Pulmonary artery endothelial cell (primary cell): Measurements from ENCODE around the gene SHISA5. TPM values are rescaled to one million over a fixed set of nuclear protein-coding genes. Genes with fewer than 3 reads are reported as not detected.

Experiments
- DNase-seq: peaks from one replicate; pipeline ENCODE4 v3.0.0-alpha.2; 2011; ENCODE audit warnings: low read depth, low spot score
- total RNA-seq: library from RNA; depleted of rRNA; stranded (reverse); fragments of >200 nt; gene quantifications from 2 replicates; pipeline ENCODE4 v1.2.3, GENCODE V29; 2014

Gene SHISA5
- total RNA-seq, 1 donor from 2014 or later, result 132 TPM

DNA sequence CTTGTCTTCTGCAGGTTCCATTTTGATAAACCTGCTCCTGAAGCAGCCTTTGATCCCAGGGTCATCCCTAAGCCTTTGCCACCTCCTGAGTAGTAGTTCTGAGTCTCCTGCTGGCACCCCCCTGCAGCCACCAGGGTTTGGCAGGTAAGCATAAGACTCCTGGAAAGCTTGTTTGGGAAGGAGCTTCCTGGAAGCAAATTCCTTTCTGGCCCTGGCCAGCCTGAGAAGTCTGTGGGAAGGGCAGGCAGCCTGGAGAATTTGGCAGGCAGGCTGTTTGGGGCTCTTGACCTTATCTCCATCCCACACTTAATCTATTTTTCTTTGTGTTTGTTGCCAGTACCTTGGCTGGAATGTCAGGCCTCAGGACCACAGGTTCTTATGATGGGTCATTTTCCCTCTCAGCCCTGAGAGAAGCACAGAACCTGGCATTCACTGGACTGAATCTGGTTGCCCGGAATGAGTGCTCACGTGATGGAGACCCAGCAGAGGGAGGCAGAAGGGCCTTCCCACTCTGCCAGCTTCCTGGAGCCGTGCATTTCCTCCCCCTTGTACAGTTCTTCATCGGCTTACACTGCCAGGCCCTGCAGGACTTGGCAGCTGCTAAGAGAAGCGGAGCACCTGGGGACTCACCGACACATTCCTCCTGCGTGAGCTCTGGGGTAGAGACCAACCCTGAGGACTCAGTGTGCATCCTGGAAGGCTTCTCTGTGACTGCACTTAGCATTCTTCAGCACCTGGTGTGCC, 44.0 kb downstream of the SHISA5 start:
- no peak for DNase-seq

DNA sequence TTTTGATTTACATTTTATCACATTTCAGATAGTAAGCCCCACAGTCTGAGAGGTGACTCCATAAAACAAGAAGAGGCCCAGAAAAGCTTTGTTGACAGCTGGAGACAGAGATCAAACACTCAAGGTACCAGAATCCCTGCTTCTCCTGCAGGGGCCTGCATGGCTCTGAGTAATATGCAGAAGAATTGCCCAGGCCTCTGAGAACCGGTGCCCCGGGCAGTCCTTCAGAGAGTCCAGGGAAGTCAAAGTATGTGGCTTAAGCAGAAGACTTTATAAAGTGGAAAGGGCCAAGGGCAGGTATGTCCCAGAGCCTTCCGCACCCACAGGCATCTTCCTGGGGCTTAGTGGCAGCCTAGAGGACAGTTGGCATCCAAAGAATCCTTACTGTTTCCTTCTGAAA, 44.6 kb downstream of the SHISA5 start:
- DNase-seq, result no peak

DNA sequence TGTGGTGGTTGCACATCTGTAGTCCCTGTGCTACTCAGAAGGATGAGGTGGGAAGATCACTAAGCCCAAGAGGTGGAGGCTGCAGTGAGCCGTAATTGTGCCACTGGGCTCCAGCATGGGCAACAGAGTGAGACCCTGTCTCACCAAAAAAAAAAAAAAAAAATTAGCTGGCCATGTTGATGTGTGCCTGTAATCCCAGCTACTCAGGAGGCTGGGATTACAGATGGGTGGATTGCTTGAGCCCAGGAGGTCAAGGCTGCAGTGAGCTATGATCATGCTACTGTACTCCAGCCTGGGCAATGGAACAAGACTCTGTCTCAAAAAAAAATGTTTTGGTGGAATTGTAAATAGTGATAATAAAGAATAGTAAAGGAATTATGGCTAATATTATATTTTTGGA, 47.5 kb downstream of the SHISA5 start:
- no peak for DNase-seq

DNA sequence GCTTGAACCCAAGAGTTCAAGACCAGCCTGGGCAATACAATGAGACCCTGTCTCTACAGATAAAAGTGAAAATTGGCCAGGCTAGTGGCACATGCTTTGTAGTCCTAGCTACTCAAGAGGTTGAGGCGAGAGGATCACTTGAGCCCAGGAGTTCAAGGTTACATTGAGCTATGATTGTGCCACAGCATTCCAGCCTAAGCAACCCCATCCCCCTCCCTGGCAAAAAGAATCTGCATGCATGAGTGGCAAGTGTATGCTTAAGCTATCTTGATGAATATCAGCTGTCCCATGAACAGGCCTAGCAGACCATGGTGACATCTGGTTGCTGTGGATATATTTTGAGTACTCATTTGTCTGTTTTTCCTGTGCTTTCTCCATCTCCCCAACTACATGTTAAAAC, 52.7 kb downstream of the SHISA5 start:
- DNase-seq, result no peak

DNA sequence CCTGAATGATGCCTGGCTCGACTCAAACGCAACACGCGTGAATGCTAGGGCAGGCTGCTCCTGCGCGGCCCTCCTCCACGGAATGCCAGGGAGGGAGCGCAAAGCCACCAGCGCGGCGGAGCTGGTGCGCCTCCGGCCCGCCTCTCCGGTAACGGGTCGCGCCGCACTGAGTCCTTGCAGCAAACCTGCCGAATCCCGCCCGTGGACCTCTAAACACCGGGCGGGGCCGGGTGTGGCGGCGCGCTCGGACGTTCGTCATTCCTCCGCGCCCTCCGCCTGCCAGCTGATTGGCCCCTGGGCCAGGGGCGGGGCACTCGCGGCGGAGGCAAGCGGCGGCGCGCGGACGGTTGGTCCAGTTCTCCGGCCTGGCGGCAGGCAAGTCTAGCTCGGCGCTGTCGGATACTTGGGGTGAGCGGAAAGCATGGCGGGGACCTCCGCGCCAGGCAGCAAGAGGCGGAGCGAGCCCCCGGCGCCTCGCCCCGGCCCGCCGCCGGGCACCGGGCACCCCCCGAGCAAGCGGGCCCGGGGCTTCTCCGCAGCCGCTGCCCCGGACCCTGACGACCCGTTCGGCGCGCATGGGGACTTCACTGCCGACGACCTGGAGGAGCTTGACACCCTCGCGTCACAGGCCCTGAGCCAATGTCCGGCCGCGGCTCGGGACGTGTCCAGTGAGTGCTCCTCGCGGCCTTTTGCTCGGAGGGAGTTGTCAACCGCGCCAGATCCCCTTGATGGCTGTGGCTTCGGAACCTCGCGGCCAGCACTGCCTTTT, 57.4 kb downstream of the SHISA5 start, which contains the start of gene ATRIP:
Gene ATRIP (plus strand): TSS at position 313 of the 769 bp plus-strand sequence. CDS start 109 bp downstream, at position 422.
- DNase-seq, result peak; percentile 32

DNA sequence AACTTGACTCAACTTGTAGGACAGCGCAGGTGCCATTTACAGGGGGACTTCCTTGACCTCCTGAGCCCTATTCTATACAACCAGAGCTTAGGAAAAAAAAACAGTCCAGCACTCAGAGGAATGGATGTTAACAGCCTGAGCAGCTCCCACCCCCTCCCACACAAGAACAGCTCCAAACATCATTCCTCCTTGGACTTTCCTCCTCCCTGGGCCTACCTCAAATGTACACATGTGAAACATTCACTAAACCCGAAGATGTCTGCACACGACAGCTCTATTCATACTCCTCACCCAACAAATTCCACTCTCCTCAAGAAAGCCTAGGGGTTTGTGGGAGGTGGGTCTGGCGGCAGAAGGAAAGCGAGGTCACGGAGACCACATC, 57.9 kb downstream of the SHISA5 start:
- no peak for DNase-seq

DNA sequence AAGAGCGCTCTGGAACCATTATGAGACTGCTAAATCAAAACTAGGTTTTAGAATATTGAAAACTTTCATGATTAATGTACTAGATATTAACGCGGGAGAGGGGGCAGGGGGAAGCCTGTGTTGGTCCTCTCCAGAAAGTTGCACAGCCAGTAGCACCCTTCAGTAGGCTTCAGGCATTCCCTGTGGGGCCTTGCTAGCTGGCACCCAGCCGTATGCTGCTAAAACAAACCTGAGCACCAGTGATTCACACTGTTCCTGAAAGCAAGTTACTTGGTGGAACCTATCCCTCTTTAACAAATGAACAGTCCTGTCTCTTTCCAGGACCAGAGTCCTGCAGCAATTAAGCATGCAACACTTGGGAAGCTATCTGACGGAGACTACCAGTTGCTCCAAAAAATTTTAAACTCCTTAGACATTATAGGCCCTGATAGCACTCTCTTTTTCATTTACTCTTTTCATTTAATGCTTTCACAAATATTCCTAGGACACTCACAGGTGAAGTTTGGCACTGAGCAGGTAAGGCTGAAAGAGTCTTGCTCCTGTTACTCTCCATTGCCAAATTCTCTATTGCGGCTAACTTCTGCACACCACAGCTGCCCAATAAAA, 58.6 kb downstream of the SHISA5 start:
- DNase-seq, result no peak

DNA sequence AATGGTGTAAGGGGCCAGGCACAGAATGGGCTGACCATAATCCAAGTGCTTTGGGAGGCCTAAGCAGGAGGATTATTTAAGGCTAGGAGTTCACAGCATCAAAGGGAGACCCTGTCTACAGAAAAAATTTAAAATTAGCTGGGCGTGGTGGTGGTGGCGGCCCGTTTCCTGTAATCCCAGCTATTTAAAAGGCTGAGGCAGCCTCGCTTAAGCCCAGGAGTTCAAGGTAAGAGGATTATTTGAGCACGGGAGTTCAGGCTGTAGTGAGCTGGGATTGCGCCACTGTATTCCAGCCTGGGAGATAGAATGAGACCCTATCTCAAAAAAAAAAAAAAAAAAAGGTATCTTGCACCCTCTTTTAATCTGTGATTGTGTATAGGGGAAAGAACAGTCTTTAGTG, 62.0 kb downstream of the SHISA5 start:
- no peak for DNase-seq

DNA sequence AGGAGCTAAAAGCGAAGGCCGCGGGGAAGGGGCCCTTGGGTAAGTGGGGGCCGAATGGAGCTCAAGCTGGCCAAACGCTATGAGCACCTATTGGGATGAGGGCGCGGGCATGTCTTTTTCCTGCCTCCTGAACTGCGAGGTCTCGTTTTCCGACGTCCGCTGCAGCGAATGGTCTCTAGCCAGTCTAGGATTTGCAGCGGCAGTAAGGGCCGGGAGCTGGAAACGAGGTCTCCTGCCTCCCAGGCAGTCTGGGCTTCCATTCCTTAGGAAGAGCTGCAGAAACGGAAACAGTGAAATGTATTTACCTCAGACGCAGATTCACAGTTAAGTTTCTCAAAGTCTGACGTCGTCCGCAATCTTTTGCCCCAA, 63.4 kb downstream of the SHISA5 start:
- no peak for DNase-seq

DNA sequence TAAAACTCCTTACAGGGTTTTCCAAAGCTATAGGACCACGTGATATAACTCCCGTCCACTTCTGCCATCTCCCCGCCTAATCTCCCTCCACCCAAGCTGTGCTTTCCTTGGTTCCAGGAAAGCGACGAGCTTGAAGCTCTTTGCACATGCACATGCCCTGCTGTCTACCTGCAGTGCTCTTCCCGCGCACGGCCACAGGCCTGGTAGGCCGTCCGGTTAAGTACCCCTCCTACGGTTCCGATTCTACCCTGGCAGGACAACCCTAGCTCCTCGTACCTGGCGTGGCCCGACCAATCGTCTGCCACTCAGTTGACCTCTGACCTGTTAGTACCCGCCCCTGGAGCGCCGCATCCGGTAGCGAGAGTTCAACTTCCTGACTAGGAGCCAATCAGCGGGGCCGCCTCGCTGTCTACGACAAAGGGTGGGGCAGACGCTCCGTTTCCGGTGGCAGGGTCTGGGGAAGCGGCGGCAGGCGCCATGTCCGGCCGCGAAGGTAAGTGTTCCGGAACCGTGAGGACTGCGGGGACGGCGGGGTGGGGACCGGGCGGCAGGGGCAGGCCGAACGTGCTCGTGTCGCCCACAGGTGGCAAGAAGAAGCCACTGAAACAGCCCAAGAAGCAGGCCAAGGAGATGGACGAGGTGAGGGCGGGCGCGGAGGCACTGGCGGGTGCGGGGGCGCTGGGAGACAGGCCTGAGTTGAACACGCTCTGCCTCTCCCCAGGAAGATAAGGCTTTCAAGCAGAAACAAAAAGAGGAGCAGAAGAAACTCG, 64.0 kb downstream of the SHISA5 start, which contains the start of the genes CCDC51 and TMA7:
Gene CCDC51 (minus strand): TSS at position 300 of the 770 bp plus-strand sequence. CDS start 4,991 bp downstream, outside the sequence.
Gene TMA7 (plus strand): TSS at position 438 of the 770 bp plus-strand sequence. CDS start 40 bp downstream, at position 478.
- peak; percentile 83 for DNase-seq

DNA sequence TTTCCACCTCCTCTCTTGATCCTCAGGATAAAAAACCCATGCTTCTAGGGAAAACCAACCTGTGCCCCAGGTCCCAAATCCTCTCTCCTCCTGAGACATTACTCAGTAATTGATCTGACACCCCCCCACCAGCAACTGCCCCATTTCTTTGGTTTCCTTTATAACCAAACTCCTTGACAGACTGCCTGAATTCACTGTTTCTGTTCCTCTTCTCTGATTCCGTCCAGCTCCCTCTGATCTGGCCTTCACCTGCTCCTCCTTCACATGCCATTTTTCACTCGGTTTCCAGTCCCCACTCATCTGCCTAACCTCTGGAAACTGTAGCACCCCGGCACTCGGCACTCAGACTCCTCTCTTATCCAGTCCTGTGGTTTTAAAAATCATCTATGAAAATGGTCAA, 66.2 kb downstream of the SHISA5 start:
- no peak for DNase-seq

DNA sequence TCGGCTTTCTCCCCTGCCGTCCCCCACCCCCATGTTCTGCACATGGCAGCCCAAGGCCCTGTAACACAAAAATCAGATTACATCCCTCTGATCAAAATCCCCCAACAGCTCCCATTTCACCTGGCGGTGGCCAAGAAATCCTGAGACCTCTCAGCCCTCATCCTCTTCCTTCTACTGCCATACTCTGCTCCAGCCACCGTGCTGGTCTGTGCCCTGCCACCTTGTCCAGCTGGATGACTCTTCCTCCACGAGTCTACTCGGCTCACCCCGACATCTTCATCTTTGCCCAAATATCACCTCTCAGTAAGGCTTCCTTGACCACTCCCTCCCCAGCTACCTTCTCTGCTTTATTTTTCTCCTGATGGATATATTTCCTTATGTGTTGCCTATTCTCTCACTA, 67.1 kb downstream of the SHISA5 start:
- DNase-seq, result no peak

DNA sequence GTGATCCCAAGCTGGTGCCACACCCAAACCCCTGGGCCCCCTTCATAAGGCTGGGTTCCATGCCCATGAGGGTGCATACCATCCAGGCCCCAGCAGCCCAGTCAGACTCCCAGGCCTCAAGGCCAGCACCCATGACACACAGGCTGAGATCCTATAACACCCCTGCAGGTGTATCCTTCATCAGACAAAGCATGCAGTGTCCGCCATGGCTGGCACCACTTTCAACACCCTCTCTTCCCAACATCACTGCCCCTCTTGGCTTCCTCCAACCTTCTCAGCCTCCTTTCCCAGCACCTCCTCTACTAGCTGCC, 67.5 kb downstream of the SHISA5 start:
- no peak for DNase-seq

DNA sequence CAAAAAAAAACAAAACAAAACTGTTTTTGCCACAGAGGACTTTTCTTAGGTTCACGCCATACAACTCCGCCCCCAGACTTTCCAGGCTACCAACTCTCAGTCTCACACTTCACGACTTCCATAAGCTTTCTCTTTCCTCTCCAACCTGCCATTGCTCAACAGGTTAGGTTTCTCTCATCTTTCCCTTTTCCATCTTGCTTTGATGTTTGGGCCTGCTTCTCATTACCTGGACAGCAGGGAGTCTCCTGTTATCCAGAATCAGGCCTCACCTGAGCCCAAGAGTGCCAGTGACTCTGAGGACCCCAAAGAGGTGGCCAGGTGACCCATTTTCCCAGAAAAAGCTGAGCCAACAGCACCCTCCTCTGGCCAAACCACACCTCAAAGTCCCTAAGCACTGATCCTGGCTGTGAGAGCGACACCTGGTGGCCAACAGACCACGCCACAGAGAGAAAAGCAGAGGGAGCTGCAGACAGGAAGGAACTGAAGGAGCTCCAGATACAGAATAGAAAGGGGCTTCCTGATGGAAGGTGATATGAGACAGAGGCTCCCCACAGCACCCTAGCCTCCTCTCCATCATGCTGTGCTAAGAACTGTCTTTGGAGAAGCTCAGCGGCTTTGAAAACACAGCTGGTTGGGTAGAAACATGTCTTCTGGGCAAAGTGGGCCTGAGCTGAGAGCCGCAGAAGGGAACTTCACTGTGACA, 68.0 kb downstream of the SHISA5 start:
- DNase-seq, result peak; percentile 37

DNA sequence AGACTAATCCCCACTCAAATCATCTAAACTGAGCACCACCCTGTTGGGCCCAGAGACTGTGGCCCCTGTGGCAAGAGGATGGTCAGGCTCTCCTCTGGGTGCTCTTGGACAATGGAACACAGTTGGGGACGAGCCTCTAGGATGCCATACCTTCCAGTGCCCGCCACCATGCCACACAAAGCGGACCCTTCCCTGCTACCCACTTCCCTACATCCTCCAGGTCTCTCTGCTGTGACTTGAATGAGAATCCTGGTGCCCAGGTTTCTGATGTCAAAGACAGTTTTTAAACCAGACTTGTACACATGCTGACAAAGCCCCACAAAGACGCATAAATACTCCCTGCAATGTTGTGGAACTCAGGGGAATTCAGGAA, 68.8 kb downstream of the SHISA5 start:
- no peak for DNase-seq

DNA sequence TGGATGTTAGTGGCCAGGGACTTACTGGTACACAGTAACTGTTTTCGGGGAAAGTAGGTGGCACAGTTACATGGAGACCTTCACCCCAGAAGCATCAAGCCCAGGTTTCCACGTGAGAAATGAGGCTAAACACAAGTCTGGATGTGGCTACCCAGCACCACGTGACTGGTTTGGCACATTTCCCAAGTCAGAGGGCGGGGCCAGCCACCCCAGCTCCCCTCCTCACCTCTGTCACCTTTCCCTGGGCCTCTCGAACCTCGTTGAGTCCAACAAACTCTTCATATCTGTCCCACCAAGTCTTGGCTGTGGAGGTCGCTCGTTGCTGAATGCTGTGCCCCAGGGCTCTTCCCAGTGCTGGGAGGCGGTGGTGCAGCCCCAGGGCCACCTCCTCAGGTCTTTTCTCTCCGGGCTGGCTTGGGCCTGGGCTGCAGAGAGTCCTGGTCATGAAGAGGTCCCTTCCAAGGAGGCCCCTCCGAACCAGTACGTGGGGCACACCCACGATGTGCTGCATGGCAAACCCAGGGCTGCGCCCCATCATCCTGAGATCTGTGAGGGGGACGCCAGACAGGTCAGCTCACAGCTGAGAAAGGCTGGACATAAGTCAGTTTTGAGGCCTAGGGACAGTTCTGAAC, 69.3 kb downstream of the SHISA5 start:
- no peak for DNase-seq

DNA sequence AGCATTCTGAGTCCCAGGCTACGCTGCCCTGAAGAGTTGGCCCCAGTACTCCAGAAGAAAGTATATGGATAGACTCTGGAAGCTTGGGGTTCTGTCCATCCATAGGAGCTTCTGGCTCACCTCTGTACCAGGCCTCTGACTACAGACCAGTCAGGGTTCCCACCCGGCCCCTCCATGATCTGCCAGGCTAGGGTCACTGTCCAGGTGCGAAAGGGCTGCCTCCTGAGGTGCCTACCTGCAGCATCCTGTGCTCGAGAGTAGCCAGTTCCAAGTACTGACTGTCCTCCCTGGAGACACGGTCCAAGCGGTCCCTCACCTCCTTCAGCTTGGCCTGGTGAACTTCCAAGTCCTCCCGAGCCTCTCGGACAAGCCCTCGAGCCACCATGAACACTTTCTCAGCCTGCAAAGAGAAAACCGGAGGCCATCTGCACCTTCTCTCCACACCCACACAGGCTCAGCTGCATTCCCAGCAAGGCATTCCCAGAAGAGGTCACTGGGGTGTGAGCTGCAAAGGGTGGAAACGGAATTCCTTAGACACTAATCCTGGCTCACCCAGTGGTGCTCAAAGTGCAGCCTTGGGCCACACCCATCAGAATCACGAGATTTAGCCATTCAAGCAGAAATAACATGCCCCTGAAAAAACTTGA, 70.4 kb downstream of the SHISA5 start:
- no peak for DNase-seq

DNA sequence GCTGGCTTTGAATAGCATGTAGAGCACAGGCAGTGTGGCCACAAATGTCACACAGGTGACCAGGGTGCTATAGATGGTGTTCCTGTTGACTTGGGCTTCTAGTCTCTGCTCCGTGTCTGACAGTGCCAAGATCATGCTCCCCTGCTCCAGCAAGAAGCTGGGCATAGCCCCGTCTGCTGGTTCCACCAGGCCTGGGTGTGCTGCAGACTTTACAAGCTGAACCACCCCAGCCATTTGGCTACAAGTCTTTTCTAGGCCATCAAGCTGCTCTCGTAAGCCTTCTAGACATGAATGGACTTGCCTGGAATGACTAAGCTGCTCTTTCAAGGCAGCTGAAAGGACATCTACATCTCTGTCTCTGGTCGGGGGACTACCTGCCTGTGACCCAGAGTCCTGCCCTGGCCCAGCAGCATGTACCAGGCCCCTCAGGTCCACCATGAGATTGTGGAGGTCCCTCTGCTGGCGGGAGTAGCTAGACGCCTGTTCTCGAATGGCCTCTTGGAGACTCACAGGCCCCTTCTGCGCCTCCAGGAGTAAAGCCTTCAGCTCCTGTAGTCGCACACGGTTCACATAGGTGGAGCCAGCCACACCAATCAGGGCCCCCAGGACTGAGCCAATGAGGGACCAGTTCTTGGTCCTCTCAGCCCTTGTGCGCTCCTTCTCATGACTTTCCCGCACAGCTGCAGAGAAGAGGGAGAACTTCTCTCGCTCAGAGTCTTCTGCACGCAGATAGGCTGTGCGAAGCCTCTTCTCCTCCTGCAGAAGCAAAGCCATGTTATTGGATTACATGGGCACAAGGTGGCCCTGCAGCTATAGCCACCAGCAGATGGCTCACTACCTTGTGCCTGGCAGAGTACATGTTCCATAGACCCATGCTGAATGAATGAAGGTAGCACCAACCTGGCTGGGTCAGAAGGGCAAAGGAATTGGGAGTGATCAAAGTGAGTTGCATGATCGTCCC, 71.3 kb downstream of the SHISA5 start:
- no peak for DNase-seq
